GM12801 (cell line): ENCODE measurements around the gene ZNF568.

Source experiments
- CTCF ChIP-seq: IDR thresholded peaks from one replicate; pipeline ENCODE4 v1.5.1; 2011; ENCODE audit warnings: control low read depth; ENCODE audit not compliant: insufficient read length; ENCODE audit errors: extremely low read depth

The ZNF568 gene

GRCh38 chr19:36915992-36916830 lies at the start of gene ZNF568, which contains the start of gene ZNF829:
Gene ZNF568, plus strand, starts transcription at chr19:36916332. Its CDS starts 6,439 bp downstream, at chr19:36922771.
Gene ZNF829, minus strand, starts transcription at chr19:36916291. Its CDS starts 1,124 bp downstream, at chr19:36915167.
- TF ChIP-seq CTCF = no peak

- TF ChIP-seq CTCF = no peak
Measured at GRCh38 chr19:36876993-36877938, 38.9 kb upstream of the ZNF568 start.

- no peak for TF ChIP-seq CTCF
Measured at GRCh38 chr19:36891768-36892357, 24.3 kb upstream of the ZNF568 start.

- no peak for TF ChIP-seq CTCF
Measured at GRCh38 chr19:36894849-36895383, 21.2 kb upstream of the ZNF568 start.

GRCh38 chr19:36898422-36898821 lies 17.7 kb upstream of the ZNF568 start:
- TF ChIP-seq CTCF = no peak

GRCh38 chr19:36916991-36917390 lies 859 bp downstream of the ZNF568 start:
- TF ChIP-seq CTCF = no peak
